K562 (cell line): ENCODE measurements around the gene ELOVL7. TPM values are rescaled to one million over a fixed set of nuclear protein-coding genes. Genes with fewer than 3 reads are reported as not detected.

Source experiments
- C11orf30 ChIP-seq: fragments of 450-650 bp; IDR thresholded peaks from 2 replicates; pipeline ENCODE4 v1.6.1; 2016; ENCODE audit warnings: low read depth, mild to moderate bottlenecking
- CBFA2T2 ChIP-seq: fragments of 450-650 bp; conservative IDR thresholded peaks from 2 replicates; pipeline ENCODE4 v1.6.1; 2017; ENCODE audit warnings: mild to moderate bottlenecking
- CEBPB ChIP-seq: fragments of 450-650 bp; IDR thresholded peaks from 2 replicates; pipeline ENCODE4 v1.6.1; 2016; ENCODE audit warnings: missing genetic modification characterization, missing compliant biosample characterization
- EP300 ChIP-seq: IDR thresholded peaks from 2 replicates; pipeline ENCODE4 v1.6.1; 2012; ENCODE audit warnings: low read length, improper control_type of control experiment
- ESRRB ChIP-seq: fragments of 250-450 bp; sonication (Bioruptor Pico); IDR thresholded peaks from 2 replicates; pipeline ENCODE4 v1.5.0; 2020; ENCODE audit warnings: mild to moderate bottlenecking, moderate library complexity, borderline replicate concordance
- NFIX ChIP-seq: fragments of 250-450 bp; sonication (Bioruptor Pico); IDR thresholded peaks from 2 replicates; pipeline ENCODE4 v1.4.0; 2020; ENCODE audit warnings: low read depth, mild to moderate bottlenecking, moderate library complexity
- NRF1 ChIP-seq, 2 experiments: fragments of 450-650 bp; IDR thresholded peaks in 1 of 2; conservative IDR thresholded peaks in 1 of 2; 2 replicates each; pipeline ENCODE4 v1.6.1; 2014; ENCODE audit warnings: mild to moderate bottlenecking in 2 of 2
- PYGO2 ChIP-seq: fragments of 450-650 bp; IDR thresholded peaks from 2 replicates; pipeline ENCODE4 v1.6.1; 2016; ENCODE audit warnings: mild to moderate bottlenecking, missing genetic modification characterization, moderate library complexity, missing compliant biosample characterization
- RBM34 ChIP-seq: fragments of 200-400 bp; formaldehyde crosslinking; IDR thresholded peaks from 2 replicates; pipeline ENCODE4 v1.6.1; 2018; ENCODE audit warnings: low read length, borderline replicate concordance; ENCODE audit not compliant: insufficient read depth
- ZBTB7A ChIP-seq: IDR thresholded peaks from 2 replicates; pipeline ENCODE4 v1.6.1; 2011; ENCODE audit warnings: low read depth, mild to moderate bottlenecking, low read length, moderate library complexity, borderline replicate concordance; ENCODE audit not compliant: control insufficient read depth
- ZNF146 ChIP-seq: IDR thresholded peaks from one replicate; pipeline ENCODE4 v1.6.1; 2018; ENCODE audit warnings: missing compliant biosample characterization; ENCODE audit not compliant: unreplicated experiment
- ZNF507 ChIP-seq: conservative IDR thresholded peaks from 2 replicates; pipeline ENCODE4 v1.6.1; 2017; ENCODE audit warnings: missing genetic modification characterization, missing compliant biosample characterization
- ZNF57 ChIP-seq: fragments of 450-650 bp; formaldehyde crosslinking; IDR thresholded peaks from 2 replicates; pipeline ENCODE4 v1.4.0; 2020; ENCODE audit warnings: mild to moderate bottlenecking, moderate library complexity
- ZNF830 ChIP-seq: fragments of 250-450 bp; sonication (Bioruptor Pico); IDR thresholded peaks from 2 replicates; pipeline ENCODE4 v1.5.0; 2021; ENCODE audit warnings: mild to moderate bottlenecking
- polyA plus RNA-seq, 8 experiments: library from polyadenylated mRNA; depleted of rRNA in 4 of 8; stranded (reverse) in 5 of 8; unstranded in 3 of 8; fragments of >200 nt; fragmentation: Nextera tagmentation in 2 of 8; fragmentation: Illumina TruSeq in 1 of 8; extraction: Ambion mirVana in 2 of 8; extraction: Trizol in 1 of 8; gene quantifications; 2 replicates each; pipeline versions ENCODE4 v1.2.1 to v1.2.3, GENCODE V29; 2011 to 2014; ENCODE audit warnings: inconsistent platforms in 1 of 8, missing spikeins in 1 of 8
- total RNA-seq, 7 experiments: library from RNA; depleted of rRNA in 6 of 7; stranded (reverse); fragments of >200 nt in 6 of 7; fragmentation: Illumina TruSeq in 2 of 7; extraction: Trizol in 2 of 7; gene quantifications; 2 replicates each; pipeline versions ENCODE4 v1.2.1 to v1.2.3, GENCODE V29; 2011 to 2021; ENCODE audit warnings: low replicate concordance in 1 of 7
- TF ChIP-seq, protein P1 (sequence below): sonication (generic); formaldehyde crosslinking; IDR thresholded peaks from 2 replicates; pipeline ENCODE4 v1.8.0; 2022; ENCODE audit warnings: missing genetic modification reagents, mild to moderate bottlenecking, borderline replicate concordance
- TF ChIP-seq, protein P2 (sequence below): sonication (generic); formaldehyde crosslinking; IDR thresholded peaks from 2 replicates; pipeline ENCODE4 v1.8.0; 2022; ENCODE audit warnings: mild to moderate bottlenecking, missing genetic modification reagents
- TF ChIP-seq, protein P3 (sequence below): sonication (generic); formaldehyde crosslinking; IDR thresholded peaks from 2 replicates; pipeline ENCODE4 v1.8.0; 2022; ENCODE audit warnings: mild to moderate bottlenecking, missing genetic modification reagents
- TF ChIP-seq, protein P4 (sequence below): fragments of 450-650 bp; IDR thresholded peaks from 2 replicates; pipeline ENCODE4 v1.6.1; 2016; ENCODE audit warnings: mild to moderate bottlenecking

The ELOVL7 gene
- total and polyA plus RNA-seq, 9 of the 15 experiments (the other 6 are each of a cell fraction or from before 2014, with no cell fraction given): 4.5 to 12.3 (median 6.9) TPM

DNA sequence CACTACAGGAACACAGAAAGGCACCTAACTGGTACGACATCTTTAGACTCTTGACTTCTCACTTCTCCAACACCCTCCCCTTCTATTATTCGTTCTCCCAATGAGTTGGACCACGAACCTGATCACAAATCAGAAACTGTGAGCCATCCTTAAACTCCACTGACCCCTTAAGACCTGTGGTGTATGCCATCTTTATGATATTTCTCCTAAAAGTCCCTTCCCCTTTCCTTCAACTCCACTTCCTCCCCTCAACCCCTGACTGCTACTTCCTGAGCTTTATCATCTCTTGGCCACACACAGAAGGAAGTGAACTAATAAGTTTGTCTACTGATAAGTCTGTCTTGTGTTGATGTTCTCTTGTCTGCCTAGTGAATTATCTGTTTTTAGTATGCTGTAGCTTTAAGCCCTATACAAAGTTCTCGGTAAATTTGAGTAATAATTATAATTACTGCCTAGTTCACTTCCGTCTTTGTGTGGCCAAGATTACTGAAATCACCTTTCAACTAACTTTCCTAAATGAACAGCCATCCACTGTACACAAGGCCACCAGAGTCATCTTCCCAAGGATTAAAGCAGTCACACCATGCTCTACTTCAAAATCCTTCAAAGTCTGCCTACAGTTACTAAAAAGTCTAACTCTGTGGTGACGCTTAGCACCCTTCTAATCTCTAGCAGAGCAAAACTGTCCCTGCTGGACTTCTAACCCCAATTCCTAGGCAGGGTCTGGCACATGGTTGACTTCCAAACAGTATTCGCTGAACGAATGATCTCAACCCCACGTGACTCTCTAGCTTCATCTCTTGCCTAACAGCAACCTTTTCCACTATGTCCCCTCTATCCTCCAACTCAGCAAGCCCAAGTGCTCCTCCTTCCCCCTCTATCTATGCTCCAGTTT, 23.2 kb downstream of the ELOVL7 start (continued):
- TF ChIP-seq, protein P1, sequence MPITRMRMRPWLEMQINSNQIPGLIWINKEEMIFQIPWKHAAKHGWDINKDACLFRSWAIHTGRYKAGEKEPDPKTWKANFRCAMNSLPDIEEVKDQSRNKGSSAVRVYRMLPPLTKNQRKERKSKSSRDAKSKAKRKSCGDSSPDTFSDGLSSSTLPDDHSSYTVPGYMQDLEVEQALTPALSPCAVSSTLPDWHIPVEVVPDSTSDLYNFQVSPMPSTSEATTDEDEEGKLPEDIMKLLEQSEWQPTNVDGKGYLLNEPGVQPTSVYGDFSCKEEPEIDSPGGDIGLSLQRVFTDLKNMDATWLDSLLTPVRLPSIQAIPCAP (CRISPR knock-in tag): no peak
- no peak for TF ChIP-seq ZBTB7A
- TF ChIP-seq PYGO2 (tag): no peak
- TF ChIP-seq ZNF830 (CRISPR knock-in tag): no peak
- no peak for TF ChIP-seq NRF1 (conservative IDR thresholded peaks at IDR 0.05 in 1 of 2, IDR thresholded peaks at IDR 0.05 in 1 of 2)
- TF ChIP-seq, protein P2, sequence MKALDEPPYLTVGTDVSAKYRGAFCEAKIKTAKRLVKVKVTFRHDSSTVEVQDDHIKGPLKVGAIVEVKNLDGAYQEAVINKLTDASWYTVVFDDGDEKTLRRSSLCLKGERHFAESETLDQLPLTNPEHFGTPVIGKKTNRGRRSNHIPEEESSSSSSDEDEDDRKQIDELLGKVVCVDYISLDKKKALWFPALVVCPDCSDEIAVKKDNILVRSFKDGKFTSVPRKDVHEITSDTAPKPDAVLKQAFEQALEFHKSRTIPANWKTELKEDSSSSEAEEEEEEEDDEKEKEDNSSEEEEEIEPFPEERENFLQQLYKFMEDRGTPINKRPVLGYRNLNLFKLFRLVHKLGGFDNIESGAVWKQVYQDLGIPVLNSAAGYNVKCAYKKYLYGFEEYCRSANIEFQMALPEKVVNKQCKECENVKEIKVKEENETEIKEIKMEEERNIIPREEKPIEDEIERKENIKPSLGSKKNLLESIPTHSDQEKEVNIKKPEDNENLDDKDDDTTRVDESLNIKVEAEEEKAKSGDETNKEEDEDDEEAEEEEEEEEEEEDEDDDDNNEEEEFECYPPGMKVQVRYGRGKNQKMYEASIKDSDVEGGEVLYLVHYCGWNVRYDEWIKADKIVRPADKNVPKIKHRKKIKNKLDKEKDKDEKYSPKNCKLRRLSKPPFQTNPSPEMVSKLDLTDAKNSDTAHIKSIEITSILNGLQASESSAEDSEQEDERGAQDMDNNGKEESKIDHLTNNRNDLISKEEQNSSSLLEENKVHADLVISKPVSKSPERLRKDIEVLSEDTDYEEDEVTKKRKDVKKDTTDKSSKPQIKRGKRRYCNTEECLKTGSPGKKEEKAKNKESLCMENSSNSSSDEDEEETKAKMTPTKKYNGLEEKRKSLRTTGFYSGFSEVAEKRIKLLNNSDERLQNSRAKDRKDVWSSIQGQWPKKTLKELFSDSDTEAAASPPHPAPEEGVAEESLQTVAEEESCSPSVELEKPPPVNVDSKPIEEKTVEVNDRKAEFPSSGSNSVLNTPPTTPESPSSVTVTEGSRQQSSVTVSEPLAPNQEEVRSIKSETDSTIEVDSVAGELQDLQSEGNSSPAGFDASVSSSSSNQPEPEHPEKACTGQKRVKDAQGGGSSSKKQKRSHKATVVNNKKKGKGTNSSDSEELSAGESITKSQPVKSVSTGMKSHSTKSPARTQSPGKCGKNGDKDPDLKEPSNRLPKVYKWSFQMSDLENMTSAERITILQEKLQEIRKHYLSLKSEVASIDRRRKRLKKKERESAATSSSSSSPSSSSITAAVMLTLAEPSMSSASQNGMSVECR (CRISPR knock-in tag): no peak
- peak; percentile 87 for TF ChIP-seq CBFA2T2
- TF ChIP-seq ZNF146 (CRISPR knock-in tag): no peak
- TF ChIP-seq ESRRB (CRISPR knock-in tag): no peak
- no peak for TF ChIP-seq ZNF507 (tag)
- TF ChIP-seq EP300: peak; percentile 91
- no peak for TF ChIP-seq RBM34
- TF ChIP-seq ZNF57: no peak
- TF ChIP-seq, protein P3, sequence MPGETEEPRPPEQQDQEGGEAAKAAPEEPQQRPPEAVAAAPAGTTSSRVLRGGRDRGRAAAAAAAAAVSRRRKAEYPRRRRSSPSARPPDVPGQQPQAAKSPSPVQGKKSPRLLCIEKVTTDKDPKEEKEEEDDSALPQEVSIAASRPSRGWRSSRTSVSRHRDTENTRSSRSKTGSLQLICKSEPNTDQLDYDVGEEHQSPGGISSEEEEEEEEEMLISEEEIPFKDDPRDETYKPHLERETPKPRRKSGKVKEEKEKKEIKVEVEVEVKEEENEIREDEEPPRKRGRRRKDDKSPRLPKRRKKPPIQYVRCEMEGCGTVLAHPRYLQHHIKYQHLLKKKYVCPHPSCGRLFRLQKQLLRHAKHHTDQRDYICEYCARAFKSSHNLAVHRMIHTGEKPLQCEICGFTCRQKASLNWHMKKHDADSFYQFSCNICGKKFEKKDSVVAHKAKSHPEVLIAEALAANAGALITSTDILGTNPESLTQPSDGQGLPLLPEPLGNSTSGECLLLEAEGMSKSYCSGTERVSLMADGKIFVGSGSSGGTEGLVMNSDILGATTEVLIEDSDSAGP (CRISPR knock-in tag): peak; percentile 70; the same call in 1 of the 2 replicates
- no peak for TF ChIP-seq C11orf30
- TF ChIP-seq CEBPB (tag): no peak
- TF ChIP-seq NFIX (CRISPR knock-in tag): no peak
- TF ChIP-seq, protein P4, sequence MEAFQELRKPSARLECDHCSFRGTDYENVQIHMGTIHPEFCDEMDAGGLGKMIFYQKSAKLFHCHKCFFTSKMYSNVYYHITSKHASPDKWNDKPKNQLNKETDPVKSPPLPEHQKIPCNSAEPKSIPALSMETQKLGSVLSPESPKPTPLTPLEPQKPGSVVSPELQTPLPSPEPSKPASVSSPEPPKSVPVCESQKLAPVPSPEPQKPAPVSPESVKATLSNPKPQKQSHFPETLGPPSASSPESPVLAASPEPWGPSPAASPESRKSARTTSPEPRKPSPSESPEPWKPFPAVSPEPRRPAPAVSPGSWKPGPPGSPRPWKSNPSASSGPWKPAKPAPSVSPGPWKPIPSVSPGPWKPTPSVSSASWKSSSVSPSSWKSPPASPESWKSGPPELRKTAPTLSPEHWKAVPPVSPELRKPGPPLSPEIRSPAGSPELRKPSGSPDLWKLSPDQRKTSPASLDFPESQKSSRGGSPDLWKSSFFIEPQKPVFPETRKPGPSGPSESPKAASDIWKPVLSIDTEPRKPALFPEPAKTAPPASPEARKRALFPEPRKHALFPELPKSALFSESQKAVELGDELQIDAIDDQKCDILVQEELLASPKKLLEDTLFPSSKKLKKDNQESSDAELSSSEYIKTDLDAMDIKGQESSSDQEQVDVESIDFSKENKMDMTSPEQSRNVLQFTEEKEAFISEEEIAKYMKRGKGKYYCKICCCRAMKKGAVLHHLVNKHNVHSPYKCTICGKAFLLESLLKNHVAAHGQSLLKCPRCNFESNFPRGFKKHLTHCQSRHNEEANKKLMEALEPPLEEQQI: peak; percentile 78
